SW480 (cell line): ENCODE results near the gene DTHD1.

Source experiments
- DNase-seq: peaks from one replicate; pipeline ENCODE4 v3.0.0-alpha.2; 2016; ENCODE audit warnings: low spot score

Gene DTHD1

GRCh38 chr4:36269533-36270173 lies 11.8 kb upstream of the DTHD1 start:
- DNase-seq: no peak

- DNase-seq: no peak
These were observed 8.1 kb upstream of the DTHD1 start for GRCh38 chr4:36273276-36273675.

- DNase-seq: no peak
These were observed 7.3 kb upstream of the DTHD1 start for GRCh38 chr4:36274158-36274557.

- no peak for DNase-seq
These were observed 3.9 kb upstream of the DTHD1 start for GRCh38 chr4:36277533-36277932.

- DNase-seq: no peak
These were observed 2.6 kb upstream of the DTHD1 start for GRCh38 chr4:36278789-36279188.

DNA sequence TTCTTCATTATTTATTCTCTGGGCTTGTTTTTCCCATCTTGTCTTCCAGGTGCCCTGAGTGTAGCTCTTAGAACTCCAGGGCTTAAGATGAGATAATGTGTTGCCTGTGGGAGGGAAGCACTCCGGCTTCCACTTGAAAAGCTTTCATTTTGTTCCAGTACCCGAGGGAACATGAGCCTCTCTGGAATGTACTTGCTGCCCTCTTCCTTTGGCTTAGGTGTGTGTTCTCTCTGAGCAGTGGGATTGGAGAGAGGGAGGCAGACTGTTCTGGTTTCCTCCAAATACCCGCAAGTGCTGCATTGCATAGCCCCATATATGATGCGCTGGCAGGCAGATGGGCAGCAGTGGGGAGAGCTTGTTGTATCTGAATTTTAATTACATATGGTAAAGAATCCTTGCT lies 861 bp upstream of the DTHD1 start:
- no peak for DNase-seq

DNA sequence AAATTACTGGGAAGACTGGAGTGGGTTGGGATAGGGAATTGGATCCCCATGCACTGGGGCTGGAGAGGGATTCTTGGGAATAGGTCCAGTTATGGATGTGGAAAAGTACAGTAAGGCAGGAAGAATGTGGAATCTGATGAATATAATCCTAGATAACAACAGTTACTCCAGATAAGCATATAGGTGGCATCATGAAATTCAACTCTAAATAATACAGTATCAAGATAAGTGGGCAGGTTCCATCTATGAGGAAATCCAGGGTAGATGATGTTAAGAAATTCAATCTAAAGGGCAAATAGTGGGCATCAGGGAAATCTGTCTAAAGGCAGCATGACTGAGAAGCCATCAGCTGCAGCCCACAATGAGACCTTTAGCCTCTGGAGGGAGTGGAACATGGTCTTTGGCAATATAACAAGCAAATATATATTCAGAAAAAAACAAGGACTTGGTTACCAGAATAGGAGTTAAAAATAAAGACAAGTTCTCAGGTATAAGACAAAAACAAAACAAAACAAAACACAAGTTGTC lies 1.2 kb downstream of the DTHD1 start:
- DNase-seq: no peak

GRCh38 chr4:36283912-36284465 lies 2.6 kb downstream of the DTHD1 start:
- no peak for DNase-seq

- peak; percentile 21 for DNase-seq
These were observed 4.5 kb downstream of the DTHD1 start for GRCh38 chr4:36285784-36286480.

- no peak for DNase-seq
These were observed 5.1 kb downstream of the DTHD1 start for GRCh38 chr4:36286481-36286871.

DNA sequence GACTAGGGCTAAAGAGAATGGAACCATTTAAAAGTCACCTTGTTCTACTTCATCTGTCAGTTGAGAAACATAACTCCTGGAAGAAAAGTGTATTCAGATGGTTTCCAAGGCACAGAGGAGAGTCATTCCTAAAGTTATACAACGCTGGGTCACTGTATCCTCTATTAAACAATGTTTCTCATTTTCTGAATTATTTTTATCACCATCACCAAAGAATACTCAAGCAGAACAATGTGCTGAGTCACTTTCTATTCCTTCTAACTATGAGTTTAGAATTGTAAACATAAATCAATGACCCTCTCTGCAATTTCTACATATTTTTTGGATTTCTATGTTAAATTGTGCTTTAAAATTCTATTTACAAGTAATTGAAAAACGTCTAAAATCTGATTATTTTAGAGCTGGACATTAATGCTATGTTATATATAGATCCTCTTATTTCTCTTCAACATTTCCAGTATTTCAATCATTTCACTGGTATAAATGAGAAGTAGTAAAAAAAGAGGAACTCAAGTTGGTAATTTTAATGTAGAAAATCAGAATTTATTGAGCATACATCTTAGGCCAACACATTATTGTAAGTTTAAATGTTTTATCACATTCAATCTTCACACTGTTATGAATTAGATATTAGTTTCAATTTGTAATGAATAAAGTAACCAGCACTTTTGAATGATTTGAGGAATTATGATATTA lies 7.5 kb downstream of the DTHD1 start:
- no peak for DNase-seq

- DNase-seq: peak; percentile 20
These were observed 9.2 kb downstream of the DTHD1 start for GRCh38 chr4:36290641-36291040.

GRCh38 chr4:36292556-36293188 lies 11.3 kb downstream of the DTHD1 start:
- DNase-seq: no peak

- no peak for DNase-seq
These were observed 19.7 kb downstream of the DTHD1 start for GRCh38 chr4:36301127-36301526.

GRCh38 chr4:36303426-36304137 lies 22.2 kb downstream of the DTHD1 start:
- DNase-seq: no peak

DNA sequence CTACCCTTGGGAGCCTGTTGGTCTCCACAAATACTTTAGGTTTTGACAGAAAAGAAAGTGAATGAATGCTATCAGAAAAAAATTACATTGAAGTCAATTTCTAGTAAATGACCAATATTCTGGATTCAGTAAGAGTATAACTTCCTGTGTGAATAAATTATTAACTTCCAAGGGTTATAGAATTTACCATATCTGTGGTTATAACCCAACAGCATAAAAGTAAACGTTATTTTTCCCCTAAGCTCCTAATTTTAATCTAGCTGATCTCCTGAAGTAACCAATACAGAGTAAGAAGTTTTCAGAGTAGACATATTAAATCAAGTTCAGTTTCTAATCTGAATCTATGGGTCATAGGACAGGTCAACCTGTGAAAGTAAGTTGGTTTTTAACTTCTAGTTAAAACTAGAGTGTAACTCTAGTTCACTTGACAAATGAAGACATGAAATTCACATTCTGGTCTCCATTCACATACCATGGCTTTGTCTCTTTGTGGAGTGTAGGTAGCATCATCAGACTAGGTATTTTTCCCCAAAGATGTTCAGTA lies 22.8 kb downstream of the DTHD1 start:
- DNase-seq: no peak

GRCh38 chr4:36308150-36308549 lies 26.7 kb downstream of the DTHD1 start:
- no peak for DNase-seq

- no peak for DNase-seq
These were observed 28.8 kb downstream of the DTHD1 start for GRCh38 chr4:36310216-36310615.

GRCh38 chr4:36310793-36311192 lies 29.4 kb downstream of the DTHD1 start:
- DNase-seq: no peak

DNA sequence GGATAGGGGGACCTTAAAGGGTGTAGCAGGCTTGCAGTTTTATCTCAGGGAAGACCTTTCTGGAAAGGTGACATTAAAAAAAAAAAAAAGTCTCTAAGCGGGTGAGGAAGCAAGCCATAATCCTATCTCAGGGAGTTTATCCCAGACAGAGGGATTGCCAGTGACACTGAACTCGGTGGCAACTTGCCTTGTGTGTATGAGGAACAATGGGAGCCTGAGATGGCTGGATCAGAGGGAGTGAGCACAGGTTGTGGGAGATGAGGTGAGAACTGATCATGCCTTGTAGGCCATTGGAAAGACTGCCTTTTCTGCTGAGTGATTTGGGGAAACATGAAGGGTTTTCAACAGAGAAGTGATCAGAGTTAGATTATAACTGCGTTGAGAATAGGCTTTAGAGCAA lies 31.1 kb downstream of the DTHD1 start:
- DNase-seq: no peak

DNA sequence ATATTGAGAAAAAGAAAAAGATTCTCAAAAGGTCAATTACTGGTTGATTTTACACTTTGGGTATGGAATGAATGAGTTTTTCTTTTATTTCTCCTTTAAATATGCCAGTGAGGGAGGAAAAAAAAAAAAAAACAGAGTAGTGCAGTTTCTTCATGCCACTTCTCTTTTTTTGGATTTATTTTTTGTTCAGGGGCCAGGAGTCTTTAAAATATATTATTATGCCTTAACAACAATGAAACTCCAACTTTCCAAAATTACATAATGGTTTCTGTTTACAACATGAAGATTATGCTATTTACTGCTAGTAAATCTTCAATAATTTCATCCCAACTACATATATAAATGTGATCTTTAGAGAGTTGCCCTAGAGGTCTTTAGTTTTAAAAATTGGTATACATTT lies 31.9 kb downstream of the DTHD1 start:
- no peak for DNase-seq
